MCF 10A (cell line): Measurements from ENCODE around the gene TMPRSS15. TPM values are rescaled to one million over a fixed set of nuclear protein-coding genes. Genes with fewer than 3 reads are reported as not detected.
A peak's percentile ranks its signal among the peaks of the same experiment; 100 is the strongest.

Source experiments
- BruUV-seq: library from RNA; stranded (reverse); fragments of 400-500 nt; replicated peaks from 2 replicates; lab custom pipeline; 2021; lab: Mats Ljungman, UMichigan
- CTCF ChIA-PET: fragments of 300-600 bp; sonication (Branson Sonifier 250); formaldehyde crosslinking; extraction: SDS; loops from one replicate; lab custom pipeline; 2021; ENCODE audit warnings: antibody characterized with exemption, inconsistent platforms; lab: Yijun Ruan, JAX
- POLR2A ChIA-PET: fragments of 300-600, 350-650 bp; sonication (Branson Sonifier 250); formaldehyde crosslinking; extraction: SDS; loops from one replicate; lab custom pipeline; 2020; ENCODE audit warnings: antibody characterized with exemption, inconsistent platforms; lab: Yijun Ruan, JAX
- DNase-seq: peaks from one replicate; pipeline ENCODE4 v3.0.0-alpha.2; 2018; ENCODE audit not compliant: unreplicated experiment
- H3K27ac Mint-ChIP-seq: one replicate; pipeline ENCODE4 v1.8.0; 2022; ENCODE audit warnings: mild to moderate bottlenecking, low read depth, mixed read lengths; ENCODE audit not compliant: unreplicated experiment
- H3K27me3 Mint-ChIP-seq: one replicate; pipeline ENCODE4 v1.8.0; 2022; ENCODE audit warnings: mixed read lengths; ENCODE audit not compliant: insufficient read depth, unreplicated experiment
- H3K36me3 Mint-ChIP-seq: one replicate; pipeline ENCODE4 v1.8.0; 2022; ENCODE audit warnings: mild to moderate bottlenecking, moderate library complexity, mixed read lengths; ENCODE audit not compliant: insufficient read depth, unreplicated experiment
- H3K4me1 Mint-ChIP-seq: one replicate; pipeline ENCODE4 v1.8.0; 2022; ENCODE audit warnings: mixed read lengths; ENCODE audit not compliant: insufficient read depth, unreplicated experiment
- H3K4me3 Mint-ChIP-seq: one replicate; pipeline ENCODE4 v1.8.0; 2022; ENCODE audit warnings: mild to moderate bottlenecking, moderate library complexity, mixed read lengths; ENCODE audit not compliant: unreplicated experiment
- H3K9me3 Mint-ChIP-seq: one replicate; pipeline ENCODE4 v1.8.0; 2022; ENCODE audit warnings: mixed read lengths; ENCODE audit not compliant: unreplicated experiment
- intact Hi-C: fragments of 100-400 bp; cut with micrococcal nuclease; formaldehyde crosslinking; loops from 2 replicates; pipeline ENCODE4 v1.14.1; 2022
- total RNA-seq: library from RNA; stranded (reverse); gene quantifications from 2 replicates; pipeline ENCODE4 v1.2.3, GENCODE V29; 2022
- TF ChIP-seq, protein P1 (sequence below): fragments of 200-600 bp; IDR thresholded peaks from one replicate; pipeline ENCODE4 v1.8.0; 2022; ENCODE audit warnings: antibody characterized with exemption, mild to moderate bottlenecking; ENCODE audit not compliant: unreplicated experiment

TMPRSS15 gene
- total RNA-seq, 1 experiment from 2014 or later: 3.6 TPM

DNA sequence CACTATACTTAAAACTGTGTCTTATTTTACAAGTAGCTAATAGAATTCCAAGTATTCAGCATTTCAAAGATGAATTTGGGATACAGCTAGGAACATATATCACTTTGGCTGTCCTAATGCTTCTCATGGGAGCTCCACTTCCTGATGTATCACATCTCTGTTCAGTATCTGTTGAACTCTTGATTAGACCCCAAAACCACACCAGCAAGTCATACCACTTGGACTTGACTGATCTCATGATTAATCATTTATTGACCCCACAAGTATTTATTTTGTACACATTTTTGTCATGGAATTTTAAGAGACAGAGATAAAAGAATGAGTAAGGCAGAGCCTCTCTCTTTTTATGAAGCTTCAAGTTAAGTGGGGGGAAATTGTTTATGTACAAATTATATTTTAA, 30.0 kb downstream of the TMPRSS15 start:
- intact Hi-C loops: loop anchor here (5.0 kb wide), 1 partner anchor 331 kb away; no protein-coding TSS in a partner anchor
- POLR2A ChIA-PET: no interaction called here
- Mint-ChIP-seq H3K9me3 (peaks cover 6% of the 10 kb centered on the region), H3K36me3 (no peaks in the 10 kb centered on the region), H3K27ac (no peak overlapping the region), H3K27me3 (no peaks in the 10 kb centered on the region), H3K4me1 (no peaks in the 10 kb centered on the region), H3K4me3 (no peak overlapping the region)
- BruUV-seq: no TSS peak
- TF ChIP-seq, protein P1, sequence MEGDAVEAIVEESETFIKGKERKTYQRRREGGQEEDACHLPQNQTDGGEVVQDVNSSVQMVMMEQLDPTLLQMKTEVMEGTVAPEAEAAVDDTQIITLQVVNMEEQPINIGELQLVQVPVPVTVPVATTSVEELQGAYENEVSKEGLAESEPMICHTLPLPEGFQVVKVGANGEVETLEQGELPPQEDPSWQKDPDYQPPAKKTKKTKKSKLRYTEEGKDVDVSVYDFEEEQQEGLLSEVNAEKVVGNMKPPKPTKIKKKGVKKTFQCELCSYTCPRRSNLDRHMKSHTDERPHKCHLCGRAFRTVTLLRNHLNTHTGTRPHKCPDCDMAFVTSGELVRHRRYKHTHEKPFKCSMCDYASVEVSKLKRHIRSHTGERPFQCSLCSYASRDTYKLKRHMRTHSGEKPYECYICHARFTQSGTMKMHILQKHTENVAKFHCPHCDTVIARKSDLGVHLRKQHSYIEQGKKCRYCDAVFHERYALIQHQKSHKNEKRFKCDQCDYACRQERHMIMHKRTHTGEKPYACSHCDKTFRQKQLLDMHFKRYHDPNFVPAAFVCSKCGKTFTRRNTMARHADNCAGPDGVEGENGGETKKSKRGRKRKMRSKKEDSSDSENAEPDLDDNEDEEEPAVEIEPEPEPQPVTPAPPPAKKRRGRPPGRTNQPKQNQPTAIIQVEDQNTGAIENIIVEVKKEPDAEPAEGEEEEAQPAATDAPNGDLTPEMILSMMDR: no peak
- CTCF ChIA-PET: interaction anchor here (0.6 to 2.0 kb wide), 3 partner anchors 11 to 333 kb away, joined by 4 read pairs; no protein-coding TSS in a partner anchor
- DNase-seq: no peak

DNA sequence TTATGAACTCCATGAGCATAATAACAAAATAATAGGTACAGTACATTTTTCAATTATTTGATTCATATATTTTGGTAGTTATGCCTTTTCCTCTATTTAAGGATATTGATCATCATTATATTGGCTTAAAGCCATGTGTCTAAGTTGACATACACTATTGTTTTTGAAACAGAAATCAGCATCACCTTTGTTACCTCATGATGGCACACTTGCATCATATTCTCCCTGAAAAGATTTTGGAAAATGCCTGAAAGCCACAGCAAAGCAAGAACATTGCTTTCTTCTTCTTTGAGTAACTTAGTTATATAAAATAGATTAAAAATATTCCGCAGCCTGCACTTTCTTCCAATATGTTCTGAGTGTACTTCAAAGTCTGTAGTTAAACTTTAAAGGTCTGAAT, 33.3 kb downstream of the TMPRSS15 start:
- H3K27me3 Mint-ChIP-seq: no peaks in the 10 kb centered on the region
- no peak overlapping the region for H3K4me3 Mint-ChIP-seq
- no peaks in the 10 kb centered on the region for H3K36me3 Mint-ChIP-seq
- H3K4me1 Mint-ChIP-seq: no peaks in the 10 kb centered on the region
- H3K27ac Mint-ChIP-seq: no peak overlapping the region
- TF ChIP-seq, protein P1: no peak
- intact Hi-C loops: loop anchor here (5.0 kb wide), 1 partner anchor 328 kb away; no protein-coding TSS in a partner anchor
- POLR2A ChIA-PET: no interaction called here
- BruUV-seq: no TSS peak
- no peak for DNase-seq
- H3K9me3 Mint-ChIP-seq: peaks cover 6% of the 10 kb centered on the region
- CTCF ChIA-PET: interaction anchor here (1.0 to 1.3 kb wide), 2 partner anchors 204 to 329 kb away, joined by 4 to 7 read pairs; no protein-coding TSS in a partner anchor

DNA sequence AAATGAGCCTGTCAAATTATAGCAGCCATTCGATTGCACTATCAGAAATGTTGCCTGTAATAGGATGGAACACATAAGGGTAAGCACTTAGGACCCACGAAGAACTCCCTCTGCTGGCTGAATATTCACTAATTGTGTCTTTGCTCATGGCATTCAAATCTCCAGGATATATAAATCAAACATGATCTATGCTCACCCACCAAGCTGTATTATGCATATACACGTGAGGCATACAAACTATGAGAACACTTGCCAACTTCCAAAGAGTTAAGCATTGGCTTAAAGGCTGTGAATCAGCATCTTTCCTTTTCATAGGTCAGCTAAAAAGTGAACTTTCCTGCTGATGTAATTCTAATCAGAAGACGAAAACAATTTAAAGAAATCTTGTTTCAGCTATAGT, 34.5 kb downstream of the TMPRSS15 start:
- no peaks in the 10 kb centered on the region for H3K4me1 Mint-ChIP-seq
- ChIA-PET CTCF (interaction anchor here (0.6 to 1.5 kb wide), 20 partner anchors 11 to 458 kb away, joined by 3 to 14 read pairs (median 3); no protein-coding TSS in a partner anchor), POLR2A (interaction anchor here (0.9 kb wide), 2 partner anchors 76 to 328 kb away, joined by 3 to 5 read pairs; no protein-coding TSS in a partner anchor)
- BruUV-seq: no TSS peak
- H3K36me3 Mint-ChIP-seq: no peaks in the 10 kb centered on the region
- intact Hi-C loops: loop anchor here (1.0 to 2.0 kb wide), 2 partner anchors 74 to 690 kb away; no protein-coding TSS in a partner anchor
- H3K9me3 Mint-ChIP-seq: no peaks in the 10 kb centered on the region
- TF ChIP-seq, protein P1: peak; percentile 20
- H3K27me3 Mint-ChIP-seq: no peaks in the 10 kb centered on the region
- H3K27ac Mint-ChIP-seq: no peak overlapping the region
- peak; percentile 65 for DNase-seq
- H3K4me3 Mint-ChIP-seq: no peak overlapping the region

DNA sequence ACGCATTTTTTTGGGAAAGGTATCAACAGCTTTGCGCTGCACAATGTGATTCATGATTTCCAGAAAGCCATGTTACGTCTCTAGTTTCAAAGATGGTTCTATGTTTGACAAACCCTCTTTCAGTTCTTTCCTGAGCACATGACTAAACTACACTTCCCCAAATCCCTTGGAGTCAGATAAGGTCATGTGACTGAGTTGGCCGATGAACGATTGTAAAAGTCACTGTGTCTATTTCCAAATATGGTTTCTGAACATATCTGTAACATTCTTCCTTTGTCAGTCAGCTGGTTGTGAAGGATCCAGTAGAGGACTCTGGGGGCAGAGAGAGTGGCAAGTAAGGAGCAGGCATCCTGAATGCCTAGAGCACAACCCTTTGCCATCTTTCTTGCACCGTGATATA, 35.4 kb downstream of the TMPRSS15 start:
- CTCF ChIA-PET: interaction anchor here (0.6 to 2.0 kb wide), 4 partner anchors 13 to 726 kb away, joined by 3 to 8 read pairs (median 4); no protein-coding TSS in a partner anchor
- BruUV-seq: no TSS peak
- DNase-seq: no peak
- Mint-ChIP-seq H3K36me3 (no peaks in the 10 kb centered on the region), H3K4me1 (no peaks in the 10 kb centered on the region), H3K27ac (no peak overlapping the region), H3K9me3 (no peaks in the 10 kb centered on the region), H3K27me3 (no peaks in the 10 kb centered on the region), H3K4me3 (no peak overlapping the region)
- intact Hi-C loops: loop anchor here (2.0 kb wide), 1 partner anchor 689 kb away; no protein-coding TSS in a partner anchor
- TF ChIP-seq, protein P1: no peak
- POLR2A ChIA-PET: no interaction called here
